Stimulated activated CD4-positive, alpha-beta T cell treated with anti-CD3 and anti-CD28 coated beads, Interleukin-12 subunit alpha, Interleukin-12 subunit beta, amount 100 ng/mL, for 48 hours (primary cell): ENCODE measurements around the gene SPACA6.
"Not testable (repeated sequence)": the region's sequence is repeated elsewhere in the genome, so short reads cannot be mapped to it uniquely, and the experiment has no call there.

ENCODE experiments used
- DNase-seq, 3 donors: peaks; one replicate each; pipeline ENCODE4 v3.0.0-alpha.2; 2020; ENCODE audit warnings: low read depth in 2 of 3, low spot score in 1 of 3

Gene SPACA6, protein sequence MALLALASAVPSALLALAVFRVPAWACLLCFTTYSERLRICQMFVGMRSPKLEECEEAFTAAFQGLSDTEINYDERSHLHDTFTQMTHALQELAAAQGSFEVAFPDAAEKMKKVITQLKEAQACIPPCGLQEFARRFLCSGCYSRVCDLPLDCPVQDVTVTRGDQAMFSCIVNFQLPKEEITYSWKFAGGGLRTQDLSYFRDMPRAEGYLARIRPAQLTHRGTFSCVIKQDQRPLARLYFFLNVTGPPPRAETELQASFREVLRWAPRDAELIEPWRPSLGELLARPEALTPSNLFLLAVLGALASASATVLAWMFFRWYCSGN

DNA sequence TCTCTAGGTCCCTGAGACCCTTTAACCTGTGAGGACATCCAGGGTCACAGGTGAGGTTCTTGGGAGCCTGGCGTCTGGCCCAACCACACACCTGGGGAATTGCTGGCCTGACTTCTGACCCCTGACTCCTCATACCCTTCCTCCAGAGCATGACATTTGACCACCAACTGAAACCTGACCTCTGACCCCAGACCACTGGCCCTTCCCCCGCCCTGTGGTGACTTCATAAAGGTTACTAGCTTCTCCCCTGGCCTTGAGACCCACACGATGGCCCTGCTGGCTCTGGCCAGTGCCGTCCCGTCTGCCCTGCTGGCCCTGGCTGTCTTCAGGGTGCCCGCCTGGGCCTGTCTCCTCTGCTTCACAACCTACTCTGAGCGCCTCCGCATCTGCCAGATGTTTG is at the start of gene SPACA6:
Gene SPACA6 (plus strand): TSS at position 71 of the 400 bp plus-strand sequence. CDS start 197 bp downstream, at position 268.
- DNase-seq, result no peak

DNA sequence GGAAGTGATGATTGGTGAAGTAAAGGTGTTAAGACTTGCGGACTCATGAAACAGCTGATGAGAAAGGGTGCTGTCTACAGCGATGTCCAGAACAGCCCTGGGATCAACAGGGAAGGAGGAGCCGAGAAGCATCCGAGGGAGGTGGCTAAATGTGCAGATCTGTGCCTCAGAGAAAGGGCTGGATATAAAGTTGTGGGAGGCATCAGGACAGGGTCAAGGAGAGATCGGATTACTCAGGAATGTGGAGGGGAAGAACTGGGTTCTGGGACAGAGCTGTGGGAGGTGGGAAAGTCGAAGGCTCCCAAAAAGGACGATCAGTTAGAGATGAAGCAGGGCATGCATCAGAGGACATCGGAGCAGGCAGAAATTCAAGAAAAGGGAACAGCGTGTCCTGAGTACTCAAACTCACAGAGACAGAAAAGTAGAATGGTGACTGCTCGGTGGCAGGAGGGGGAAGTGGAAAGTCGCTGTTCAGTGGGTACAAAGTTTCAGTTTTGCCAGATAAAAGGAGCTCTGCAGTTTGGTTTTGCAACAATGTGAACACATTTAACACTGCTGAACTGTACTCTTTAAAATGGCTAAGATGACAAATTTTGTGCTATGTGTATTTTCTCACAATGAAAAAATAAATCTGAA is 48.4 kb upstream of the SPACA6 start:
- no peak for DNase-seq

DNA sequence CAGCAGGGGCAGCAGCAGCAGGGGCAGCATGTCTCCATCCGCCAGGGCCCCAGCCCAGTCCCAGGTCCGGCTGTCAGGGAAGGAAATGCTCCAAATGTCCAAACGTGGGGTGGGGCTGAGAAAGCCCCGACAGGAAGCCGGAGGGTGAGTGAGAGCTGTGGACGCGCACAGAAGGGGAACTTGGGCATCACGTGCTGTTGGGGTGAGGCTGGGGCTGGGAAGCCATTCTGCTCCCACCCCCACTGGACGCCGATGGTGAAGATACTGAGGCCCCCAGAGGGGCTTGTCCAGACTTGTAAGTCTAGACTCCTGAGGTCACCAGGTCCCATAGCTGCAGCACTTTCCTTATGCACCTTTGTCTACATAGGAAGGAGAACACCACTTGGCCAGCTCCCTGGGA is 46.4 kb upstream of the SPACA6 start, which contains the start of gene SIGLEC14:
Gene SIGLEC14 (minus strand): TSS at position 96 of the 400 bp plus-strand sequence. CDS start 66 bp downstream, at position 30.
- DNase-seq, result not testable (repeated sequence)

DNA sequence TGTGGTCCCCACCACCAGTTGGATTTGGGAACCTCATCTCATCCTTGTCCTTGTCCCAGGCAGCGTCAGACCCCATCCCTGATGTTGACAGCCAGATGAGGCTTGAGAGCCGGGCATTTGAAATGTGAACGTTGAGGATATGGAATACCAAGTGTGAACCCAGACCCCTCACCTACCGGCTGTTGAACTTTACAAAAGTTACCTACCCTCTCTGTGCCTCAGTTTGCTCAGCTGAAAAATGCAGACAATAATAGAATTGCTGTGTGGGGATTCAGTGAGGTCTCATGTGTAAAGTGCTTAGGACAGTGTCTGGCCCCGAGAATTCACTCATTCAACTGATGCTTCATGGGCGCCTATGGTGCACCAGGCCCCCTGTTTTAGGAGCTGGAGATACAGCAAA is 45.8 kb upstream of the SPACA6 start:
- no peak for DNase-seq

DNA sequence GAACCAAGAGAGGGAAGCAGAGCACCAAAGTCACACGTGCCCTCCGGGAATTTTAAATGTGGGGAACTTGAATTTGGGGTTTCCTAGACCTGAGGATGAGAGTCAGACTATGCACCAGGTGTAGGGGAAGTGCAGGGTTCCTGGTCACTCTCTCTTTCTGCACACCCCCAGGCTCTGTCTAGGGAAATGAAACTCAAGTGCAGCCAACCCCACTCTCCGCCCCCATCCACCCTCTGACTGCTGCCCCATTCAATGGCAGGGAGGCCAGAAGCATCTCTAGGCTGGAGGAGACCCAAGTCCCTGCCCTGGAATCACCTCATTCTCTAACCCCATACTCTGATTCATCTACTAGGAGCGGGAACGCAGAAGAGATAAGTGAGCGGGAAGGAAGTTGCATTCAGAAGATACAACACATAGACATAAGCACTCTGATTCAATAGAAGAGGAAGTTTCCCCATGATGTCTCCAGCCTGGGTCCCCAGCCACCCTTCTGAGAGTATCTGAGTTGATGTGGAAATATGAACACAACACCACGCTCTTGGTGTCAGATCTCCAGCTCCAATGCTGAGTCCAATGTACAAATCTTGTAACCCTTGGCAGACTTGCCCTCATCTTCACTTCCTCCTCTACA is 41.8 kb upstream of the SPACA6 start:
- DNase-seq, result no peak

DNA sequence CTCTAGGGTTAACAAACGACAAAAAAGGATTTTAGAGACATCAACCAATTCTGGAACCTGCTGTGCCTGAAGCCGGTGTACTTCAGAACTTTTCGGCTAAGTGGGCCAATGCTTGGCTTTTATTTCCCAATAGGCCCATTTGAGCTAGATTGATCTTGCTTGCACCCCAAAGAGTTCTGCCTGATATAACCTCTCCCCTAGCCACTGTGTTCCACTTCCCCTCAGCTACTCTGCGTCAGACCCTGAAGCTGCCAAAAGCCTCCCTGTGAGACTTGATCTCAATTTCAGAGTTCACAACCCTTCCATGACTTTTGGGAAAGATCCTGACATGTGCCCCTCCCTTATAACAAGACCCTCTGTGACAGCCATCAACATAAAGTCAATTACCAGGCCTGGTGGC is 40.9 kb upstream of the SPACA6 start:
- DNase-seq, result no peak

DNA sequence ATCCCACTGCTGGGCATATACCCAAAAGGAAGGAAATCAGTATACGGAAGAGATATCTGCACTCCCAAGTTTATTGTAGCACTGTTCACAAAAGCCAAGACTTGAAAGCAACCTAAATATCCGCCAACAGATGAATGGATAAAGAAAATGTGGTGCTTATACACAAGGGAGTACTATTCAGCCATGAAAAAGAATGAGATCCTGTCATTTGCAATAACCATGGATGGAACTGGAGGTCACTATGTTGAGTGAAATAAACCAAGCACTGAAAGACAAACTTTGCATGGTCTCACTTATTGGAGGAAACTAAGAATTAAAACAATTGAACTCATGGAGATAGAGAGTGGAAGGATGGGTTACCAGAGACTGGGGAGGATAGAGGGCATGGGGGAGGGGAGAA is 40.0 kb upstream of the SPACA6 start:
- DNase-seq, result no peak

DNA sequence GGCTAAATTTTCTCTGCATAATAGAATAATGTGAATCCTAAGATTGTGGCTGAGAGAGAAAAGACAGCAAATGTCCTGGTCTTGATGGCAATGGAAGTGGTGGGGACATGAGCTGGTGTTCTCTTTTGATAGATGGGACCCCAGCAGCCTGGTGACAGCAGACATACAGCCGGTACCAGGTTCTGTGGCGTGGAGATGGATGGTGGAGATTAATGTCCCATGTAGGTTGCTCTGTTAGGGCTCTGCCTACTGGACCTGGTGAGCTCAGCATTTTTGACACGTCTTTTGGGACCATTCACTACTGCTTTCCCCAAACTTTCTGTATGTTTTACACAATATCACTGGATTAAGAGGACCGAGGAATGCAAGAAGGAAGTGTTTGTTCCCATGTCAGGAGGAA is 38.3 kb upstream of the SPACA6 start:
- no peak for DNase-seq

DNA sequence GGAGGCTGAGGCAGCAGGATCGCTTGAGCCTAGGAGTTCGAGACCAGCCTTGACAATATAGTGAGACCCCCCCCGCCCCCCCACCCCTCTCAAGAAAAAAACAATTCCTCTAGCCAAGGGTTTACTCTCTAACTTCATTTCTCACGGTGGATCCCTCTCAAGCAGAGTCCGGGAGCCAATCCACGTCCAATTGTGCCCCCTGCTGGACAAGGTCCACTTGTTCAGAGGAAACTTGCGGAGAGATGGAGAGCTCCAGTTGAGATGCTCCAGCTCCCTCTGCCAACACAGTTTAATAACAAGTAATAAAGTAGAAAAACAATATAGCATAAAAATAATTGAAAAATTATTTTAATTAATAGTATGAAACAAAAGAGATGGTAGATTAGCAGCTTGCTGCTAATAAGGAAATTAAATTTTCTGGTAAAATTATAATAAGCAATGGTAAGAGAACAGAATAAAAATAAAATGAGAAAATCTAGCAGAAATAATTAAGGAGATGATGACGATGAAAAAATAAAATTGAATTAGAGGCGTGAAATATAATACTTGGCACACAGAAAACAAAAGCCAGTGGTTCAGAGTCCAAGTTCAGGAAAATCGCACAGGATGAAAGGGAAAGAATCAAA is 32.0 kb upstream of the SPACA6 start:
- peak; percentile 42 to 74 (median 53) for DNase-seq

DNA sequence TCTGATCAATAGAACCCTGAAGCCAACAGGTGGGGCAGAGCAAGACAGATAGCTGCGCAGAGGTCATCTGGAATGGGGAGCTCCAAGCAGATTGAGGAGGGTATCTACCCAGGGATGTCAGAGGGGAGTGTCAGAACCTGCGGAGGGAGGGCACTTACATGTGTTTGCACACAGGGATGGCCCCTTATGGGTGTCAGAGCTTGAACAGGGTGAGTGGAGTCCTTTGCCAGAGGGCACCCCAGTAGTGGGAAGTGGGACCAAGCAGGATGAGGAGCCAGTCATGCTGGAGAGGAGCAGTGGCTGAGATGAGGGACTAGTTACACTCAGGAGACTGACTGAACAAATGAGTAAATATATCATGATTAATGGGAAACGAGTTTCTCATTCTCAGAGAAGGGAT is 29.5 kb upstream of the SPACA6 start:
- DNase-seq, result no peak

DNA sequence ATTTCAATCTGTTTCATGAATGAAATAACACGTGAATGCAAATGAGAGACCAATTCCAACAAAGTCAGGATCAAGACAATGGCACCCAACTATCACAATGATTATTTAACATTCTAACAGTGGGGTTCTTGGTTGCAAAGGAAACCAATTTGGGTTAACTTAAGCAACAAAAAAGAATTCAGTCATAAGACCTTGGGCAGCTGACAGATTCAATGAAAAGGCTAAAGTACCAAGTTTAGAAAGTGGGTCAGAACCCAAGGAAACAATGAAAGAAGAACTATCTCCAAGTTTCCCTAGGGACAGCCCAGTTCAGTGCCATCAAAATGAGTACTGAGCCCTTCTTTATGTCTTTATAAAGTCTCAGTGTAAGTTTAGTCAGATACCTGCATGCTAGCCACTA is 29.0 kb upstream of the SPACA6 start:
- DNase-seq, result no peak

DNA sequence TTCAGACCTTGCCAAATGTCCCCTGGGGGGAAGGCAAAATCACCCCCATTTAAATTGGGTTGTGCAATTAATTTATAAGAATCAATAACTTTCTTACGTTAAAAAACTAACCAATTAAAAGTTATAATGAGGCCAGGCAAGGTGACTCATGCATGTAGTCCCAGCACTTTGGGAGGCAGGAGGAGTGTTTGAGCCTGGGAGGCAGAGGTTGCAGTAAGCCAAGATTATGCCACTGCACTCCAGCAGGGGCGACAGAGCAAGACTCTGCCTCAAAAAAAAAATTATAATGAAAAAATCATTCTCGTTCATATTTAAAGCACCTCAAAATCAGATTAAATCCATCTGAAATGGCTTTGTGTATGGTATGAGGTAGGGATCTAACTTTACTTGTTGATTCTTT is 28.1 kb upstream of the SPACA6 start:
- DNase-seq, result no peak

DNA sequence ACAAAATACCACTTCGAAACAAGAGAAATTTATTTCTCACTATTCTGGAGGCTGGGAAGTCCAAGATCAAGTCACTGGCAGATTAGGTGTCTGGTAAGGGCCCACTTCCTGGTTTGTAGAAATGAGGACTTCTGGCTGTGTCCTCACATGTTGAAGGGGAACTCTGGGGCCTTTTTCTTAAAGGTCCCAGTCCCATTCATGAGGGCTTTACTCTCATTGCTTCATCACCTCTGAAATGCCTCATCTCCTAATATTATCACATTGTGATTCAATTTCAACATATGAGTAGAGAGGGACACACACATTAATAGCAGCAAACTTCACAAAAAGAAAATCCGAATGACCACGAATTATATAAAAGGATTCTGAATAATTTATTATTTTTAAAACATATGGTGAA is 24.9 kb upstream of the SPACA6 start:
- DNase-seq, result no peak

DNA sequence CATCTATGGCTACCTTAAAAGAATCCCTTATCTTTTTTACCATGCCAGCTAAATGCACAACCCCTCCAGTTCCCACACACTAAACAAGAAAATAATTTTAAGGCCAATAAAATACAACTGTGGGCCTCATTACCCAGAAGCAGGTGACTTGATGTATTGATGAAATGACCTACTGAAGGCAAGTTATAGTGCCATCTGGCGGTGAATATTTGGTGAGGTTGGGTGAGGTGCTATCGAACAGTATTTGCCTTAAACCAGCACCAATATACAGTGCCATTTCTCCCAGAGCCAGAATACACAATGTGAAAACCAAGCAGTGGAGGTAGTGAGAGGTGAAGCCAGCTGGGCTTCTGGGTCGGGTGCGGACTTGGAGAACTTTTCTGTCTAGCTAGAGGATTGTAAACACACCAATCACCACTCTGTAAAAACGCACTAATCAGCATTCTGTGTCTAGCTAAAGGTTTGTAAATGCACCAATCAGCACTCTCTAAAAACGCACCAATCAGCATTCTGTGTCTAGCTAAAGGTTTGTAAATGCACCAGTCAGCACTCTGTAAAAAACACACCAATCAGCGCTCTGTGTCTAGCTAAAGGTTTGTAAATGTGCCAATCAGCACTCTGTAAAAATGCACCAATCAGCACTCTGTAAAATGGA is 17.1 kb upstream of the SPACA6 start:
- not testable (repeated sequence) for DNase-seq

DNA sequence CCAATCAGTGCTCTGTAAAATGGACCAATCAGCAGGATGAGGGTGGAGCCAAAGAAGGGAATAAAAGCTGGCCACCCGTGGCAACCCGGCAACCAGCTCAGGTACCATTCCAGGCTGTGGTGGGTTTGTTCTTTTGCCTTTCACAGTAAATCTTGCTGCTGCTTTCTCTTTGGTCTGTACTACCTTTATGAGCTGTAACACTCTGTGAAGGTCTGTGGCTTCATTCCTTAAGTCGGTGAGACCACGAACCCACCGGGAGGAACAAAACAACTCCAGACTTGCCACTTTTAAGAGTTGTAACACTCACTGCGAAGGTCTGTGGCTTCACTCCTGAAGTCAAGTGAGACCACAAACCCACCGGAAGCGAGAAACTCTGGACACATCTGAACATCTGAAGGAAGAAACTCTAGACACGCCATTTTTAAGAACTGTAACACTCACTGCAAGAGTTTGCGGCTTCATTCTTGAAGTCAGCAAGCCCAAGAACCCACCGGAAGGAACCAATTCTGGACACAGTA is 16.5 kb upstream of the SPACA6 start:
- DNase-seq, result no peak

DNA sequence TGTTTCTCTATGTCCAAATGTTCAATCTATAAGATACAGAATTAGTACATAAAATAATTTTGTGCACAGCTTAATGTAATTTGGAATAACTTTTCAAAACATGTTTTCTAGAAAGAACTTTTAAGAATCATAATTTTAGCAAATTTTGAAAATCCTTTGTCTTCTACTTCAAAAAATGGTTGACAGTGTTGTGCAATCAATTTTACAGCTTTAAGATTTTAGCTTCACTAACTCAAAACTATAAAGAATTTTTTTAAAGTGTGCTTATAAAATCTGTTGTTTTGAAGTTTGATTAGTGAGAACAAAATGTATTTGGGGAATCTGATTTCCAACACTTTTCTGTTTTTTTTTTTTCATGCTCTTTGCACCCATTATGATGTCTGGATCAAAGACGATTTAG is 12.7 kb upstream of the SPACA6 start:
- DNase-seq, result no peak

DNA sequence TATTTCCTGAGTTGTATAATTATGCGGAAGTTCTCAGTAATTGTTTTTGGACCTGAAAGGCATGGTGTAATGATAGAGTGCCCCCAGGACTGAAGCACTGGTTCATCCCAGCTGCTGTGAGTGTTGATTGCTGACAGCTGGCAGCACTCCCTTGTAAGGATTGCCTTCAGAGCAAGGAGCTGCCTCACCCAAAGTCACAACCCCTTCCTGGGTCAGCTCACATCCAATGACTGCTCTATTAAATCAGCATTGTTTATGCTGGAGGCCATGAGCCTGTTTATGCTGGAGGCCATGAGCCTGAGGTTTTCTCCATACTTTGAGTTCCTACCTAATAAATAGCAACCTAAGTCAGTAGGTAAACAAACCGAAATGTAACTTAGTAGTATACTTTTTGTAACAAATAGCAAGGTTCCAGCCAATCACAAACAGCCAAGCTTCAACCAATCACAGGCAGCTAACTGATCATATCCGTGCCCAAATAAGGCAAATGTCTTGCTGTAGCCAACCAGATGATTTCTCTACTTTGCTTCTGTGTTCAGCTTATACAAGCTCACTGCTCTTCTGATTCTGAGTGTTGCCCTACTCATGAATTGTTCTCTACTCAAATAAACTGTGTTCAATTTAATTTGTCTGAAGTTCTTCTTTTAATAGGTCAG is 11.7 kb upstream of the SPACA6 start:
- DNase-seq, result no peak

DNA sequence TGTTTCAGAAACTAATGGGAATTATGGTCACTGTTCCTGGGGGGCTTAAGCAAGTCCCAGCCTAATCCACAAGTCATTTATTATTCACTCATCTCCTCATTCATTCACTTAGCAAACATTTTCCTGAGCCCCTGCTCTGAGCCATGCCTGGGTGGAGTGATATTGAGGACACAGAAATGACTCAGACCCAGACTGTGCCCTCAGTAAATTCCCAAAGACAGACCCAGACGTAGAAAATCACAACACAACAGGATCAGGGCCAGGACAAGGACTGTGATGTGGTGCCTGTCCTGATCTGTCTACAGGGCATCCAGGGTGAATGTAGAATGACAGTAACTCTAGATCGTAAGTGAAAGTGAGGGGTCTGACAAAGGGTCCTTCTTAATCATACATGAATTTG is 7.0 kb upstream of the SPACA6 start:
- no peak for DNase-seq

DNA sequence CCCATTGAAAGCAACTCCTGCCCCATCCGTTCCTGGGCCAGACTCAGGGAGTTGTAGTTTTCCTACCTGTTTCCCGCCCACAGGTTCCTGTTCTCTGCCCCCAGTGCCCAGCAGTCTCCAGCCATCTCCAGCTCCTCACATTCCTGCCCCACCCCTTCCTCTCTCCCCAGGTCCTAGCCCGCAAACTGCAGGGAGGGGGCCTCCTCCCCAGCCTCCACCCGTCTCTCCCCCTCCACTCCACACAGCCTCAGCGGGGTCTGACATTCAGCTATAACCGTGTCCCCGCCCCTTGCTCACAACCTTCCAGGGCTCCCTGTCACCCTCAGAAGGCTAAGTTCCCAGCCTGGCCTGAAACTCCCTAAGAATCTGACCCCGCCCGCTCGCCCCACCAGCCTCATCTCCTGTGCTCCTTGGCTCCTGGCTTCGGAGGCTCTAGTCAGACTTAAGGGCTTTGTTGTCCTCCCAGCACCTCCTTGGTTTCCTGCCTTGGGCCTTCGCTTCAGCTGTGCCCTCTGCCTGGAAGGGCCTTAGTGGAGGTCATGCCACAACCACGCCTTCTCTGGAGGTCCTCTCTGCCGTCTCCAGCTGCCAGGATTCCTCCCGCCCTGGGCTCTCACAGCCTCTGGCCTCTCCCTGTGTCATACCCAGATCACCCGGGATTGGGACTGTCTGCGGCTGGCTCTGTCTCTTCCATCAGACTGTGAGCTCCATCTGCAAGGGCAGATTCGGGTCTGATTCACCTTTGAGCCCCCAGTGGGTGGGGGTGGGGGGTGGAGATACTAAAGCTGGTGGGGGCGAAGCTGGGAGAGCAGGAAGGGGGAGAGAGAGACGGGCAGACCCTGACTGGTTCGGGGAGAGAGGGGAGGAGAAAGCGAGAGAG is 5.1 kb upstream of the SPACA6 start:
- DNase-seq, result no peak
